ENCODE results near the gene CDC42BPB.

- TF ChIP-seq CTCF (IDR thresholded peaks at IDR 0.05; ENCODE audit: insufficient read depth, low read length, poor library complexity, severe bottlenecking), result peak; percentile 45
- TF ChIP-seq EZH2phosphoT487 (conservative IDR thresholded peaks at IDR 0.05; ENCODE audit: low read length), result no peak
Observed at GRCh38 chr14:102975662-102976061, 81.7 kb downstream of the CDC42BPB start.

All from SU-DHL-6 (cell line).